ENCODE measurements around the gene BEND6. TPM values are rescaled to one million over a fixed set of nuclear protein-coding genes. Genes with fewer than 3 reads are reported as not detected.

Gene BEND6
- total and polyA plus RNA-seq, 4 experiments from 2014 or later = not detected

Other genes with a start within 250 kb of the BEND6 start
- 10 to 100 TPM; 20.4 to 20.7 TPM for gene KIAA1586, start 91.6 kb downstream of the BEND6 start, total RNA-seq
- gene KIAA1586, start 91.6 kb downstream of the BEND6 start, polyA plus RNA-seq = 10 to 100 TPM in 1 of 2 donors, 1 to 10 TPM in 1; 4.9 to 10.4 TPM
- gene ZNF451, start 135.1 kb downstream of the BEND6 start, total RNA-seq = 10 to 100 TPM; 83.0 to 97.7 TPM
- gene ZNF451, start 135.1 kb downstream of the BEND6 start, polyA plus RNA-seq = 10 to 100 TPM; 26.1 to 26.4 TPM
- gene BAG2, start 217.2 kb downstream of the BEND6 start, total RNA-seq = 1 to 10 TPM; 3.5 to 3.7 TPM
- gene BAG2, start 217.2 kb downstream of the BEND6 start, polyA plus RNA-seq = 1 to 10 TPM; 2.6 to 3.6 TPM